Skin epidermis (tissue), 12 donors: ENCODE results near the gene FBL.
"Not testable (repeated sequence)": the region's sequence is repeated elsewhere in the genome, so short reads cannot be mapped to it uniquely, and the experiment has no call there.

Experiments used
- H3K27ac ChIP-seq, 21 experiments: fragments of 200-600 bp; sonication (generic) in 11 of 21; one replicate each; pipeline ENCODE4 v1.5.0; 2020; ENCODE audit warnings: mild to moderate bottlenecking in 3 of 21, inconsistent platforms in 2 of 21, moderate library complexity in 2 of 21
- H3K4me3 ChIP-seq, 7 experiments: fragments of 200-600 bp; sonication (generic) in 2 of 7; one replicate each; pipeline ENCODE4 v1.5.0; 2020; ENCODE audit warnings: inconsistent platforms in 2 of 7, mild to moderate bottlenecking in 2 of 7, moderate library complexity in 1 of 7

The FBL gene

DNA sequence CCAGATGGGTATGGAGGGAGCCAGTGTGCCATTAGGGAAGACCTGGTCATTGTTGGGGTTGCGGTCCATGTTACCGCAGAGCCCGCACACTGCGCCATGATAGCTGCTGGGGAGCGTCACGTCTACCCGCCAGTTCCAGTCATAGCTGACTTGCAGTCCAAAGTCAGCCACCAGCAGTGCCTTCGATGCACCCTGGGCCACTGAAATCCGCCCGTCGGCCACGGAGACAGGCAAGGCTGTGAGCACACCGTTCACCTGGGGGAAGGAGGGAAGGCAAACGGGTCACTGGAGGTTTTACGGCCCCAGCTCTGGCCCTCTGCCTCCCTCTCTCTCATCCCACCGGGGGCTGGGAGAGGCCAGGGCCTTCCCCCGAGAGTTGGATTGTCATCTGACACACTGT lies 31.8 kb upstream of the FBL start:
- not testable (repeated sequence) for H3K27ac ChIP-seq, H3K4me3 ChIP-seq

DNA sequence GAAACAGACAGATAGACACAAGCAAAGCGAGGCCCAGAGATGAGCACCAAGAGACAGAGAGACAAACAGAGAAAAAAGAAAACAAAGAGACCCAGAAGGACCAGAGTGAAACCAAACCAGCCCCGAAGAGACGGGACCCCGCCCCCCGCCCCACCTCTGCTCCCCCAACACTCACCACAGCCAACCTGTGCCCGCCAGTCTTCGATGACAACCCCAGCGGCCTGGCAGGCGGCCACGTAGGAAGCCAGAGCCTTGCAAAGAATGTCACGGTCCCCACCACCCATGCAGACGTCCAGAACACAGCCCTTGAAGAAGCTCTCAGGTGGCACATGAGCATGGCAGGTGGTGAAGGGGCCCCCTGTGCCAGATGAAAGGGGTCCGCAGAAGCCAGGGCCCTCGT lies 31.3 kb upstream of the FBL start:
- not testable (repeated sequence) for H3K4me3 ChIP-seq, H3K27ac ChIP-seq

DNA sequence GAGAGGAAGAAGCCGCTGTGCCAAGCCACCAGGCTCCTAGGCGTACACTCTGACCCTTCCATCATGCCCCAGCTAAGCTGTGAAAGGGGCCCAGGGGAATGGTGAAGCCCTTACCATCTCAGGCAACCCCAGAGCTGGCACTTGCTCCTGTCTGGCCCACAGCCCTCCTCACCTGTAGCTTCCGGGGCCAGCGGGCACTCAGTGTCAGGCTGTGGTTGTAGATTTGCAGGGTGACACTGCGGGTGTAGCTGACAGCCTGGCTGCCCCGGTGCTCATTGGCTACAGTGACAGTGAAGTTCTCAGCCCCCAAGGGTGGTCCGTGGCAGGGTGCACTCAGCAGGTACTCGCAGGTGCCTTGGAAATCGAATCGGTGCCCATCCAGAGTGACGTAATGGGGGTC lies 30.3 kb upstream of the FBL start:
- H3K4me3 ChIP-seq, H3K27ac ChIP-seq: not testable (repeated sequence)

DNA sequence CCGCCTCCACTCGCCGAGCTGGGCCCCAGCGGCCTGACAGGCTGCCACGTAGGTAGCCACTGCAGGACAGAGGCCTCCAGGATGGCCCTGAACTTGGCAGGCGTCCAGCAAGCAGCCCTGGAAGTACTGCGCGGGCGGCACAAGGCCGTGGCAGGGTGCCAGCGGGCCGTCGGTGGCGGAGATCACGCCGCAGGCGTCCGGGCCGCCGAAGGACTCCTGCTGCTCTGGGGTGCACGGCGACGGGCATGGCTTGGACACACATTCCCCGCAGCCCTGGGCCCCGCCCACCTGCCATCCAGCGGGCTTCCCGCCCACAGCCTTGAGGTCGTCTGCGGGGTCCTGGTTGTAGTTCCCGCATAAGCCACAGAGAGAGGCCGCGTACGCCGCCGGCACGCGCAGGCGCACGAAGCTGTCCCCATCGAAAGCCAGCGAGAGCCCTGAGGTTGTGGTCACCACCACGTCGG lies 29.3 kb upstream of the FBL start:
- not testable (repeated sequence) for H3K4me3 ChIP-seq

DNA sequence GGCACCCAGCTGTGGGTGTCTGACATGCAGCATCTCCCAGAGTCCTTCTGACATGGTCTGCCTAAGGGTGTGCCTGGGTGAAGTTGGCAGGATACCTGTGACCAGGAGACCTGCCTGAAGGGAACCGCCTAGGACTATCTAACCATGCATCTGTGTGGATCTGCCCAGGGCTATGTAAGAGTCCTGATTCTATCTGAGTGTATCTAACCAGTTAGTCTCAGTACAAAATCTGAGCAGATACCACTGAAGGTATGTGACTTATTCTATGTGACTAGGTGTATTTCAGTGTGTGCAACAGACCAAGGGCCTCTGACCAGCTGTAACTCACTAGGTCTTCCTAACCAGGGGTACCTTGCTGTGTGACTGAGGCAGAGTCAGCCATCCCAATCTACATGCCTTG lies 28.2 kb upstream of the FBL start:
- H3K27ac ChIP-seq: no peak overlapping the region
- no peak overlapping the region for H3K4me3 ChIP-seq

More for the DNA sequence above, 29.3 kb upstream of the FBL start:
- not testable (repeated sequence) for H3K27ac ChIP-seq

DNA sequence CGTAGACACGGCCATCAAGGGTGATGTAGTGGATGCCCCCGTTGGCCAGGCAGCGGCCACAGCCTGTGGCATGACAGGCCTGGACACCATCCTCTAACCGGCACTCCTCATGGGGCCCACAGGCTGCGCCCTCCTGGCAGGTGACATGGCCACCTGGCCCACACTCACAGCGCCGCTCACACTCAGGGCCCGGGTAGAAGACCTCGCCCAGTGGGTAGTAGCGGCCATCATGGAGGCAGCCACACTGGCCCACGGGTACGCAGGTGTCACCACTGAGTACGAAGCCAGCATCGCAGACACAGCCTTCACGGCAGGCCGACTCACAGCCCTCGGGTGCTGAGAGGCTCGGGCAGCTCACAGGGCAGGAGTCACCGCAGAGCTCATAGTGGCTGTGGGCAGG lies 27.2 kb upstream of the FBL start:
- no peak overlapping the region for H3K4me3 ChIP-seq

DNA sequence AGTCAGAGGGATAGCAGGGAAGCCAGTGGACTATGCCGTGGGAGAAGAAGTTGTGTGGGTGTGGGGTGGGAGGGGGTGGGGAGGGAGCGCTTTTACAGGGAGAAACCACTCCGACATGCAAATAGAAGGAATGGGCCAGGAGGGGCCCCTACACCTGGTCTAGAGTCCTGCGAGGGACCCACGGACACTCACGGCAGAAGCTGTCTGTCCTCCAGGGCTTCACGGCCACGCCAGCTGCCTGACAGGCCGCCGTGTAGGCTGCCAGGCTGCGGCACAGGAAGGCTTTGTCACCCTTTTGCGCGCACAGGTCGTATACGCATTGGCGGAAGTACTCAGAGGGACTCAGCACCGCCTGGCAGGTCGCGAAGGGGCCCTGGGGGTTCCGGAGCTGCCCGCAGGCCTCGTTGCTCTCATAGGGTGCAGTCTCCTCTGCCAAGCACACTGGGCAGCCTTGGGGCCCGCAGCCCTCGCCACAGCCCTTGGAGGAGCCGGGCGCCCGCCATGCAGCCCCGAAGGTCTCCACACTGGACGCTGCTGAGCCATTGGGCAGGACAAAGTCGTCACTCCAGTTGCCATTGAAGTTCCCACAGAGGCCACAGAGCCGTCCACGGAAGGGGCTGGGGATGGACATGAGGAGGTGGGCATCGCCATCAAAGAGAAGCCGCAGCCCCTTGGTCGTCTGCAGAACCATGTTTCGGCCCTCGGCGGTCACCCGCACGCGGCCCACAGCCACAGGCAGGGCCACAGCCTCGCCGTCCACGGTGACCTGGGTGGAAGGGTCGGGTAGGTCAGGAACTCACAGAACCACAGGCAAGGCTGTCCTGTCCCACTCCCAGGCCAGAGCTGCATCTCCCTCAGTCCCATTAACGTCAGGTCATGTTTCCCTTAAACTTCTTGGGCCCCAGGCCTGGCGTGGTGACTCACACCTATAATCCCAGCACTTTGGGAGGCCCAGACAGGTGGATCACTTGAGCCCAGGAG lies 26.0 kb upstream of the FBL start:
- H3K4me3 ChIP-seq: no peak overlapping the region
- H3K27ac ChIP-seq: no peak overlapping the region

More for the DNA sequence above, 27.2 kb upstream of the FBL start:
- no peak overlapping the region for H3K27ac ChIP-seq

DNA sequence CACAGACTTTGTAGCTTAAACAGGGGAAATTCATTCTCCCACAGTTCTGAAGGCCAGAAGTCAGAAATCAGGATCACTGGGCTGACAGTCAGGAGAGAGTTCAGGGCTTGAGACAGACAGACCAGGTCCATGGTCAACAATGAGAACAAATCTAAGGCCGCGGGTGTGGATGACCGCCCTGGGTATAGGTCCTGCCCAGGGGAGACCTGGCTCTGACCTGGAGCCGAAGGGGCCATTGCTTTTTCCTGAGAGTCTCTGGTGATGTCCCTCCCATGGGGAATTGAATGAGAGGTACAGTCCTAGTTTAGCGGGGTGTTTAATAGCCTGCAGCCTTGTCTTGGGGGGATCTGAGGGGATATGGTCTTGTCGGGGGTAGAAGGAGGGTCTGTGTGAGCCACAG lies 25.2 kb upstream of the FBL start:
- Histone ChIP-seq H3K4me3 (no peak overlapping the region), H3K27ac (no peak overlapping the region)

DNA sequence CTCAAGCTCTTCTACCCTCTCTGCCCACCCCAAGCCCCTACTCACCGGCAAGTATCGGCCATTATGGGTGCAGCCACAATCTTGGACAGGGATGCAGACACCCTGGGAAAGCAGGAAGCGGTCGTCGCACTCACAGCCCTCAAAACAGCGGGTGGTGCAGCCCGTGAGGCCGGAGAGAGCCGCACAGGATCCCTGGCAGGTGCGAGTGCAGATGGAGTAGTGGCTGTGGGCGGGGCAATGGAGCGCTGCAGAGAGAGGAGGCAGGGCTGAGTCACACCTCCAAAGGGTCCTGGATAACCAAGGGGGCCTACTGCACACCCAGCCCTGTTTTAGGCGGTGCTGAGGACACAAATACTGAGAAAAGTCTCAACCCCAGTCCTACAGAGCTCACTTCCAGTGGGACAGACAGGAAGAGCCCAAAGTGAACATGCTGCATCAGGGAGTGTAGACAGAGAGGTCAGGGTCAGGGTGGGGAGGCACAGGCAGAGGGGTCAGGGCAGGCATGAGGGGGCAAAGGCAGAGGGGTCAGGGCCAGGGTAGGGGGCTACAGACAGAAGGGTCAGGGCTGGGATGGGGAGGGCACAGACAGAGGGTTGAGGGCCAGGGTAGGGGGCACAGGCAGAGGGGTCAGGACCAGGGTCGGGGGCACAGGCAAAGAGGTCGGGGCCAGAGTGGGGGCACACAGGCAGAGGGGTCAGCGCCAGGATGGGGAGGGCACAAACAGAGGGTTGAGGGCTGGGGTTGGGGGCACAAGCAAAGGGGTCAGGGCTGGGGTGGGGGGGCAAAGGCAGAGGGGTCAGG lies 24.2 kb upstream of the FBL start:
- Histone ChIP-seq H3K4me3 (no peak overlapping the region), H3K27ac (no peak overlapping the region)

DNA sequence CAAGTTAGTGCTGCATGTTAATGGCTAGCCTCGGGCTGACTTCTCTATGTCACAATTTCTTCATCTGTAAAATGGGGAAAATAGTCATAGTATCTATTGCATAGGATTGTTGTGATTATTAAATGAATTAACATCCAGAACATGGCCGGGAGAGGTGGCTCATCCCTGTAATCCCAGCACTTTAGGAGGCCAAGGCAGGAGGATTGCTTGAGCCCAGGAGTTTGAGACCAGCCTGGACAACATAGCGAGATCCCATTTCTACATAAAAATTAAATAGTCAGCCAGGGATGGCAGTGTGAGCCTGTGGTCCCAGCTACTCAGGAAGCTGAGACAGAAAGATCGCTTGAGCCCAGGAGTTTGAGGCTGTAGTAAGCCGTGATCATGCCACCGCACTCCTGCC lies 21.8 kb upstream of the FBL start:
- no peak overlapping the region for H3K4me3 ChIP-seq
- H3K27ac ChIP-seq: no peak overlapping the region

DNA sequence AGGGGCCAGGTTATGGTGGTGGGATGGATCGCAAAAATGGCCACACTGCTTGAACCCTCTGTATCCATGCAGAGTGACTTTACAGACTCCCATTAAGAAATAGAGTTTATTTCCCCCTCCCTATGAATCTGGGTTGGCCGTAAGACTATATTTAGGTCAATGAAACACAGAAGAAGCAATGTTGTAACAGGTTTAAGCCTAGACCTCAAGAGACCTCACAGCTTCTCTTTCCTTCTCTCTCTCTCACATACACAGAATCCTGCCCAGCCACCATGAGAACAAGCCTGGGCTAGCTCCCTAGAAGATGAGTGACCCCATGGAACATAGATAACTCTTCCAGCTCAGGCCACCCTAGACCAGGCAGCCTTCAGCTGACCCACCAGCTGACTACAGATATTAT lies 21.0 kb upstream of the FBL start:
- H3K27ac ChIP-seq: no peak overlapping the region
- no peak overlapping the region for H3K4me3 ChIP-seq

DNA sequence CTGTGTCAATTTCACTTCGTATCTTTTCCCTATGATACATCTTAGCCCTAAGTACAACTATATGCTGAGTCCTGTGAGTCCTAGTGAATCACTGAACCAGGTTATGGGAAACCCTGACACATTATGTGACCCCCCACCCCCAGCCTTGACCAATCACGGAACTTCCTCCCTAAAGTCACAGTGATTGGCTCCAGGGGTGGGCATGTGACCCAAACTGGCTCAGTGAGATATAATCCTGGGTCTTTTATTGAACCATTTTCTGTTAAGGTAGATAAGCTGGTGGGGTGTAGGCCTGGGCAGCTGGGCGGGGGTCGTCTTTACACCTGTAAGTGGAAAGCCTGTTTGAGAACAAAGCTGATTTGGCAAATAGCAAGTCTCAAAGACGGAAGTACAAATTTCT lies 19.8 kb upstream of the FBL start:
- no peak overlapping the region for H3K4me3 ChIP-seq
- H3K27ac ChIP-seq: no peak overlapping the region

DNA sequence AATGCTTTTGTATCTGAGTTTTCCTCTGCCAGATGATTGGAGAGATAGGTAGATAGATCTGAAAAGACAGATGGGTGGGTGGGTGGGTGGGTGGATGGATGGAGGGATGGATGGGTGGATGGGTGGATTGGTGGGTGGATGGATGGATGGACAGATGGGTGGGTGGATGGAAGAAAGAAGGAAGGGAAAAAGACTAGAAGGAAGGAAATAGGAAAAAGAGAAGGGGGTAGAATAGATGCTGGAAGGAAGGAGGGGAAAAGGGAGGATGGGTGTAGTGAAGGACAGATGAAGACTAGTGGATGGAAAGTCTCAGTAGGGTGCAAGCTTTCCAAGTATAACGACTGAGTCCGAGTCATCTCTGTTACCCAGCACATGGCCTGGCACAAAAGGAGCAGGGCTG lies 19.0 kb upstream of the FBL start:
- H3K4me3 ChIP-seq: no peak overlapping the region
- H3K27ac ChIP-seq: no peak overlapping the region

DNA sequence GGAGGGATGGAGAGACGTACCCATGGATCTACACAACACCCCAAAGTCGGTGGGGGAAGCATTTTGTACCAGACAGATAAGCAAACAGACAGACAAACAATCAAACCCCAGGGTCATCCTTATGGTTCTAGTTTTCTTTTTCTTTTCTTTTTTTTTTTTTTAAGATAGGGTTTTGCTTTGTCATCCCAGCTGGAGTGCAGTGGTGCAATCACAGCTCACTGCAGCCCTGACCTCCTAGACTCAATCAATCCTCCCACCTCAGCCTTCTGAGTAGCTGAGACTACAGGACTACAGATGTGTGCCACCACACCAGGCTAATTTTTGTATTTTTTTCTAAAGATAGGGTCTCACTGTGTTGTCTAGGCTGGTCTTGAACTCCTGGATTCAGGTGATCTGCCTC lies 17.9 kb upstream of the FBL start:
- H3K4me3 ChIP-seq: no peak overlapping the region
- no peak overlapping the region for H3K27ac ChIP-seq

DNA sequence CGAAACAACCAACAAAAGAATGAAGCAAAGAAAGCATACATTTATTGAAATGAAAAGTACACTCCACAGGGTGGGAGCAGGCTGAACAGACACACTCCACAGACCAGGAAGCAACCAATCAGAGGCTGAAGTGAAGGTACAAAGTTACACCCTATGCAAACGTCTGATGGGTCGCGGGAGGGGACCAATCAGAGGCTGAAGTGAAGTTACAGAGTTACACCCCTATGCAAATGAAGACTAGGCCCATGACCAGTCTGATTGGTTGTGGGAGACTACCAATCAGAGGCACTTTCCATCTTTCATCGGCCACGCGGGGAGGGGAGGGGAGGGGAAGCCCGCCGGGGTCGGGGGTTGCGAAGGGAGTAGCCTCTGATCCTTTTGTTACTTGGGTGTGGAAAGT lies 12.4 kb upstream of the FBL start:
- H3K27ac ChIP-seq: no peak overlapping the region
- H3K4me3 ChIP-seq: no peak overlapping the region

DNA sequence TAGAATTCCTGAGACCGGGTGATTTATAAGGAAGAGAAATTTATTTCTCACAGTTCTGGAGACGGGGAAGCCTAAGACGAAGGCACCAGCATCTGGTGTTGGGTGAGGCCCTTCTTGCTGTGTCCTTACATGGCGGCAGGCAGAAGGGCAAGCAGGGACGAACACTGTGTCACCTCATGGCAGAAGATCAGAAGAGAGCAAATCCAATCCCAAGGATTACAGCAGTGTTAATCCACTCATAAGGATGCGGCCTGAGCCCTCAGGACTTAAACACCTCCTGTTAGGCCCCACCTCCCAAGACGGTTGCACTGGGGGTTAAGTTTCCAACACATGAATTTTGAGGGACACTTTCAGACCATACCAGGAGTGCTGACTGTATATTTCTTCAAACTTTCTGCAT lies 6.7 kb upstream of the FBL start:
- Histone ChIP-seq H3K4me3 (no peak overlapping the region), H3K27ac (no peak overlapping the region)

DNA sequence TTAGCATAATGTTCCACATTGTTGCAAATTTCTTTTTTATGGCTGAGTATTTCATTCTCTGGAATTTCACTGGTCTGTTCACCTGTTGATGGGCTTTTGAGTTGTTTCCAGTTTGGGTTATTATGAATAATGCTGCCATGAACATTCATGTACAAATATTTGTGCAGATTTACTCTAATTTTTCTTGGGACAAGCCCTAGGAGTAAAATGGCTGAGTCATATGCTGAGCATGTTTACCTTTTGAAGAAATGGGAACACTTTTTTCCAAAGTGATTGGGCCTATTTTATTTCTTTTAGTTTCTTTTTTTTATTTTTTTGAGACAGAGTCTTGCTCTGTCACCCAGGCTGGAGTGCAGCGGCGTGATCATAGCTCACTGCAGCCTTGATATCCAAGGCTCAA lies 4.7 kb upstream of the FBL start:
- Histone ChIP-seq H3K4me3 (no peak overlapping the region), H3K27ac (no peak overlapping the region)

DNA sequence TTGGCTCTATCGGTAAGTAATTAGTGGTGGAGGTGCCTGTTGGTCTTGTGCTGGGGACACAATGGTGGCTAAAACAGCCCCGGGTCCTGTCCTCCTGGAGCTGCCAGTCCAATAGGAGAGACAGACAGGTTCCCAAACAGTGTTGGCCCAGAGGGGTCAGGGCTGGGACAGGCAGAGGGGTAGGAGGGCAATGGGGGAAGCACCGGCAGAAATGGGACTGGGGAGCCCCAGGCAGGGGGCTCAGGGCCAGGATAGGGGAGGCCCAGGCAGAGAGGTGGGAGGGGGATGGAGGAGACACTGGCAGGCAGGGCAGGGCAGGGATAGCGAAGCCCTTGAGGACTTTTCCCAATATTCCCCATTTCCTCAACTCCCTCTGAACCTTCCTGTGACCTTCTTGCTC lies 2.2 kb upstream of the FBL start:
- no peak overlapping the region for H3K27ac ChIP-seq
- no peak overlapping the region for H3K4me3 ChIP-seq

DNA sequence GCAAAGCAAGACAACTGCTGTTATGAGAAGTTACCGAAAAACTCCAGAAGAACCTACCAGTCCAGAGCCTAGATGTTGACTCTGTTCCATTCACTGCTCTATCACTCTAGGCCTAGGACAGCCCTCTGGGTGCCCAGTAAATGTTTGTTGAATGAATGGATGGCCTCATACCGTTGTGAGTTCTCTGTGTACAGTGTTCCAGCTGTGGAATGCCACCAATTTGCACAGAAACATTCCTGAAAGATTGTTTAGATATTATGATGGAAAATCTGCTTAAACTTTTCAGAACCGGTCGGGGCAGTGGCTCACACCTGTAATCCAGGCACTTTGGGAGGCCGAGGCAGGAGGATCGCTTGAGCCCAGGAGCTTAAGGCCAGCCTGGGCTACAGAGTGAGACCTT lies 1.3 kb upstream of the FBL start:
- Histone ChIP-seq H3K4me3 (no peak overlapping the region), H3K27ac (no peak overlapping the region)

DNA sequence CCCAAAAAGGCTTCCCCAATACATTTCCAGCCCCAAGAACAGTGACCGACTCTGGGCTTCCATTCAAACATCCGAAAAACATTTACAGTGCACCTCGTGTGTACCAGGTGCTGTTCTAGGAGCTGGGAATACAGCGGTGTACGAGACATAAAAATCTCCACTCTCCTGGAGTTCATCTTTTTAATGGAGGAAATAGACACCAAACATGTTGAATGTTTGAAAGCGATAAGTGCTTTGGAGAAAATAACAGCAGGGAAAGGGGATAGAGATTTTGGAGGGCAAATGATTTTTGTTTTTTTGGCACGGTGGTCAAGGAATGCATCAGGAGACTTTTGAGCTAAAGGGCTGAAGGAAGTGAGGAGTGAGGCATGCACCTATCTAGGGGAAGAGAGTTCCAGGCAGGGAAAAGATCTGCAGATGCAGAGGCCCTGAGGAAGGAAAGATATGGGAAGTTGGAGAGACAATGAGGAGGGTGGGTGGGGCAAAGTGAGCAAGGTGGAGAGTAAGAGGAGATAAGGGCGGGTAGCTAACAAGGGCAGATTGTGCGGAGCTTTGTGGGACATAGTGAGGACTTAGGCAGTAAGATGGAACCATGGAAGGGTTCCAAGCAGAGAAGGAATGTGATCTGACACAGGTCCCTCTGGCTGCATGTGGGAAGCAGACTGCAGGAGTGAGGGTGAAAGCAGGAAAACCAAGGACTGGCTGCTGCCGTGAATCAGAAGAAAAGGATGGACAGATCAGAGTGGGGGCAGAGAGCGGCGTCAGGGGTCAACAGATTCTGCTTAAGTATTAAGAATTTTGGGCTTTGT lies 703 bp upstream of the FBL start:
- Histone ChIP-seq H3K4me3 (peak overlapping the region; percentile 59 to 94 (median 80)), H3K27ac (peak overlapping the region in 20 of 21 experiments; percentile 45 to 94 (median 88))
